ENCODE results near the gene COL27A1.

DNA sequence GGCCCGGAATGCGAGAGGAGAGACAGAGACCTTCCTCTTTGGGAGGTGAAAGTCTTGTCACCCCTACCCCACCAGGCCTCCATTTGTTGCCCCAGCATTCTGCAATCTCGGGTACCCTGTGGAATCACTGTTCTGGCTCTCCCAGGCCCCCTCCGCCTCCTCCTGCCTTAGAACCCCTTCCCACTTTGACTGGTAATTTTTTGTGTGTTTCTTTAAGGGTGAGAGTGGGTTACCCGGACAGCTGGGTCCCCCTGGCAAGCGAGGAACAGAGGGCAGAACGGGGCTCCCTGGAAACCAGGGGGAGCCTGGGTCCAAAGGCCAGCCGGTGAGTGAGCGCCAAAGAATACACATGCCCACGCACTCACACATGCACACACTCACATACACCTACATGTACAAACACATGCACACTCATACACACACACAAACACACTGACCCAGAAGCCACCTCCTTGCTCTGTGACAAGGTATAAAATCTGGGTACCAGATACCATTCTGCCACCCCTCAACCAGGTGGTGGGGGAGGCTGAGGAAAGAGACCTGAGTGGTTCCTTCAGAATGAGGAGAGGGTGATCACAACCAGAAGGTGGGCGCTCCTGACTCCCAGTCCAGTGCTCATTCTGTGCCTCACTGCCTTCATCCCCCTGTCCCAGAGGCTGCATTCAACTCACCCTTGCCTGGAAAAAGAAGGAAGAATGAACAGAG lies 136.7 kb downstream of the COL27A1 start:
- TF ChIP-seq, protein P1, sequence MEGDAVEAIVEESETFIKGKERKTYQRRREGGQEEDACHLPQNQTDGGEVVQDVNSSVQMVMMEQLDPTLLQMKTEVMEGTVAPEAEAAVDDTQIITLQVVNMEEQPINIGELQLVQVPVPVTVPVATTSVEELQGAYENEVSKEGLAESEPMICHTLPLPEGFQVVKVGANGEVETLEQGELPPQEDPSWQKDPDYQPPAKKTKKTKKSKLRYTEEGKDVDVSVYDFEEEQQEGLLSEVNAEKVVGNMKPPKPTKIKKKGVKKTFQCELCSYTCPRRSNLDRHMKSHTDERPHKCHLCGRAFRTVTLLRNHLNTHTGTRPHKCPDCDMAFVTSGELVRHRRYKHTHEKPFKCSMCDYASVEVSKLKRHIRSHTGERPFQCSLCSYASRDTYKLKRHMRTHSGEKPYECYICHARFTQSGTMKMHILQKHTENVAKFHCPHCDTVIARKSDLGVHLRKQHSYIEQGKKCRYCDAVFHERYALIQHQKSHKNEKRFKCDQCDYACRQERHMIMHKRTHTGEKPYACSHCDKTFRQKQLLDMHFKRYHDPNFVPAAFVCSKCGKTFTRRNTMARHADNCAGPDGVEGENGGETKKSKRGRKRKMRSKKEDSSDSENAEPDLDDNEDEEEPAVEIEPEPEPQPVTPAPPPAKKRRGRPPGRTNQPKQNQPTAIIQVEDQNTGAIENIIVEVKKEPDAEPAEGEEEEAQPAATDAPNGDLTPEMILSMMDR (conservative IDR thresholded peaks at IDR 0.05), result no peak
- TF ChIP-seq ZFX (IDR thresholded peaks at IDR 0.05), result no peak

Data from C4-2B (cell line).